IMR-90 (cell line): Measurements from ENCODE around the gene TDRD7. TPM values are rescaled to one million over a fixed set of nuclear protein-coding genes. Genes with fewer than 3 reads are reported as not detected.

Experiments used
- ATAC-seq: fragments of 200-7000 bp; cut with Tn5 transposase; 2 replicates; pipeline ENCODE4 v1.9.1; 2020; ENCODE audit warnings: low read depth, mild to moderate bottlenecking, moderate library complexity
- BruUV-seq: library from RNA; stranded (reverse); fragments of 400-500 nt; replicated peaks from 2 replicates; lab custom pipeline; 2021; lab: Mats Ljungman, UMichigan
- CTCF ChIA-PET: fragments of 300-600 bp; formaldehyde crosslinking; extraction: SDS; loops from one replicate; lab custom pipeline; 2021; ENCODE audit warnings: antibody characterized with exemption; lab: Yijun Ruan, JAX
- POLR2A ChIA-PET: fragments of 300-600 bp; sonication (Branson Sonifier 250); formaldehyde crosslinking; loops from one replicate; lab custom pipeline; 2022; ENCODE audit warnings: antibody characterized with exemption; ENCODE audit not compliant: unreplicated experiment; lab: Charles Lee
- DNase-seq: peaks from one replicate; pipeline ENCODE4 v3.0.0; 2013
- H2AFZ ChIP-seq: replicated peaks from 2 replicates; pipeline ENCODE3; 2013; ENCODE audit warnings: low read length, mild to moderate bottlenecking; ENCODE audit not compliant: poor library complexity
- H2AK5ac ChIP-seq: 2 replicates; pipeline ENCODE4 v1.6.1; 2013; ENCODE audit warnings: low read depth, low read length, inconsistent platforms
- H2AK9ac ChIP-seq: replicated peaks from 2 replicates; pipeline ENCODE3; 2013; ENCODE audit warnings: mild to moderate bottlenecking, low read depth, low read length, moderate library complexity; ENCODE audit not compliant: poor library complexity
- H2BK120ac ChIP-seq: 2 replicates; pipeline ENCODE4 v1.6.1; 2013; ENCODE audit warnings: low read depth, low read length, inconsistent platforms
- H2BK15ac ChIP-seq: 3 replicates; pipeline ENCODE4 v1.6.1; 2013; ENCODE audit warnings: low read depth, low read length, inconsistent platforms
- H2BK20ac ChIP-seq: 2 replicates; pipeline ENCODE4 v1.6.1; 2013; ENCODE audit warnings: low read depth, mild to moderate bottlenecking, inconsistent platforms, low read length, moderate library complexity
- H2BK5ac ChIP-seq: 2 replicates; pipeline ENCODE4 v1.6.1; 2013; ENCODE audit warnings: mild to moderate bottlenecking, low read depth, low read length, inconsistent platforms; ENCODE audit not compliant: poor library complexity, severe bottlenecking
- H3K14ac ChIP-seq: replicated peaks from 2 replicates; pipeline ENCODE4 v1.6.1; 2013; ENCODE audit warnings: low read depth, low read length, inconsistent platforms
- H3K18ac ChIP-seq: 2 replicates; pipeline ENCODE4 v1.6.1; 2013; ENCODE audit warnings: low read depth, low read length, control low read depth
- H3K23ac ChIP-seq: 2 replicates; pipeline ENCODE4 v1.6.1; 2013; ENCODE audit warnings: low read depth, low read length, inconsistent platforms
- H3K27ac ChIP-seq: 2 replicates; pipeline ENCODE4 v1.5.1; 2013; ENCODE audit warnings: mild to moderate bottlenecking, control low read depth, low read length; ENCODE audit not compliant: insufficient read depth
- H3K27me3 ChIP-seq: 2 replicates; pipeline ENCODE4 v1.6.1; 2013; ENCODE audit warnings: low read length; ENCODE audit not compliant: control insufficient read depth, insufficient read depth
- H3K36me3 ChIP-seq: 2 replicates; pipeline ENCODE4 v1.6.1; 2013; ENCODE audit warnings: low read length, mixed read lengths; ENCODE audit not compliant: control insufficient read depth, insufficient read depth
- H3K4ac ChIP-seq: 2 replicates; pipeline ENCODE4 v1.6.1; 2013; ENCODE audit warnings: low read depth, low read length, inconsistent platforms
- H3K4me1 ChIP-seq: 2 replicates; pipeline ENCODE4 v1.6.1; 2013; ENCODE audit warnings: low read length, mixed read lengths; ENCODE audit not compliant: control insufficient read depth, insufficient read depth
- H3K4me2 ChIP-seq: 2 replicates; pipeline ENCODE4 v1.6.1; 2013; ENCODE audit warnings: low read depth, mild to moderate bottlenecking, control low read depth, low read length, moderate library complexity
- H3K4me3 ChIP-seq: 2 replicates; pipeline ENCODE4 v1.5.1; 2013; ENCODE audit warnings: low read depth, mild to moderate bottlenecking, control low read depth, low read length, moderate library complexity; ENCODE audit not compliant: insufficient read depth
- H3K56ac ChIP-seq: 2 replicates; pipeline ENCODE4 v1.6.1; 2013; ENCODE audit warnings: low read length, inconsistent platforms; ENCODE audit not compliant: insufficient read depth; ENCODE audit errors: extremely low read depth
- H3K79me1 ChIP-seq, 2 experiments: 2 replicates each; pipeline ENCODE4 v1.6.1; 2013; ENCODE audit warnings: low read length in 2 of 2, inconsistent platforms in 1 of 2, low read depth in 1 of 2
- H3K9ac ChIP-seq: 2 replicates; pipeline ENCODE4 v1.6.1; 2013; ENCODE audit warnings: low read depth, low read length, control low read depth
- H3K9me1 ChIP-seq: 2 replicates; pipeline ENCODE4 v1.6.1; 2013; ENCODE audit warnings: low read length, inconsistent platforms; ENCODE audit not compliant: insufficient read depth
- H3K9me3 ChIP-seq: 2 replicates; pipeline ENCODE4 v1.6.1; 2013; ENCODE audit warnings: low read length; ENCODE audit not compliant: control insufficient read depth, insufficient read depth
- H4K20me1 ChIP-seq: 2 replicates; pipeline ENCODE4 v1.6.1; 2013; ENCODE audit warnings: low read length, inconsistent platforms; ENCODE audit not compliant: insufficient read depth
- H4K5ac ChIP-seq: 2 replicates; pipeline ENCODE4 v1.6.1; 2013; ENCODE audit warnings: mild to moderate bottlenecking, low read depth, low read length, control low read depth
- H4K8ac ChIP-seq, 2 experiments: 2 replicates each; pipeline ENCODE4 v1.6.1; 2013; ENCODE audit warnings: low read depth in 2 of 2, low read length in 2 of 2, control low read depth in 1 of 2, inconsistent platforms in 1 of 2
- H4K91ac ChIP-seq: 2 replicates; pipeline ENCODE4 v1.6.1; 2013; ENCODE audit warnings: low read depth, low read length, inconsistent platforms; ENCODE audit not compliant: insufficient read depth
- CEBPB ChIP-seq: IDR thresholded peaks from 2 replicates; pipeline ENCODE4 v1.6.1; 2012; ENCODE audit warnings: low read depth, low read length, improper control_type of control experiment
- MAZ ChIP-seq: IDR thresholded peaks from 2 replicates; pipeline ENCODE4 v1.6.1; 2012; ENCODE audit warnings: low read depth, mild to moderate bottlenecking, low read length, improper control_type of control experiment, moderate library complexity, borderline replicate concordance
- RCOR1 ChIP-seq: IDR thresholded peaks from 2 replicates; pipeline ENCODE4 v1.6.1; 2012; ENCODE audit warnings: mild to moderate bottlenecking, low read length, improper control_type of control experiment; ENCODE audit not compliant: insufficient replicate concordance
- RFX5 ChIP-seq: IDR thresholded peaks from 2 replicates; pipeline ENCODE4 v1.8.0; 2012; ENCODE audit warnings: low read depth, mild to moderate bottlenecking, low read length, moderate library complexity
- WGBS, 2 experiments: methylation state at CpG; one replicate each; pipeline versions ENCODE4 v1.1.5 to v1.1.7; 2013; ENCODE audit warnings: missing lambda C conversion rate in 2 of 2; ENCODE audit not compliant: insufficient read length in 1 of 2; ENCODE audit errors: extremely low coverage in 2 of 2; 5-methylcytosine and 5-hydroxymethylcytosine counted together
- dilution Hi-C: fragments of 300-500 bp; cut with HindIII; formaldehyde crosslinking; loops from one replicate; pipeline ENCODE4 v1.14.3; 2018; ENCODE audit warnings: low sequenced_read_pairs; ENCODE audit not compliant: unreplicated experiment
- in situ Hi-C: fragments of 300-500 bp; cut with MboI; formaldehyde crosslinking; loops from 3 replicates; pipeline ENCODE4 v1.14.3; 2019; ENCODE audit warnings: low sequenced_read_pairs, inconsistent platforms, mixed read lengths
- intact Hi-C: fragments of 100-400 bp; cut with micrococcal nuclease; formaldehyde crosslinking; loops from 2 replicates; pipeline ENCODE4 v1.10.0; 2022
- polyA plus RNA-seq, 3 experiments: library from polyadenylated mRNA; depleted of rRNA; stranded (reverse); fragments of >200 nt; gene quantifications; 2 replicates each; pipeline ENCODE4 v1.2.3, GENCODE V29; 2012; ENCODE audit warnings: low replicate concordance in 1 of 3
- total RNA-seq: library from RNA; depleted of rRNA; stranded (reverse); fragments of >200 nt; gene quantifications from 2 replicates; pipeline ENCODE4 v1.2.3, GENCODE V29; 2012
- TF ChIP-seq, protein P1 (sequence below): fragments of 150-350 bp; IDR thresholded peaks from 2 replicates; pipeline ENCODE4 v1.6.1; 2016; ENCODE audit warnings: low read depth, mild to moderate bottlenecking, low read length, moderate library complexity, borderline replicate concordance
- TF ChIP-seq, protein P2 (sequence below): conservative IDR thresholded peaks from 2 replicates; pipeline ENCODE4 v1.5.1; 2012; ENCODE audit warnings: mild to moderate bottlenecking, low read depth, low read length, improper control_type of control experiment

Gene TDRD7
- total and polyA plus RNA-seq, 2 of the 4 experiments (the other 2 are of a cell fraction): 4.4 to 9.7 TPM

DNA sequence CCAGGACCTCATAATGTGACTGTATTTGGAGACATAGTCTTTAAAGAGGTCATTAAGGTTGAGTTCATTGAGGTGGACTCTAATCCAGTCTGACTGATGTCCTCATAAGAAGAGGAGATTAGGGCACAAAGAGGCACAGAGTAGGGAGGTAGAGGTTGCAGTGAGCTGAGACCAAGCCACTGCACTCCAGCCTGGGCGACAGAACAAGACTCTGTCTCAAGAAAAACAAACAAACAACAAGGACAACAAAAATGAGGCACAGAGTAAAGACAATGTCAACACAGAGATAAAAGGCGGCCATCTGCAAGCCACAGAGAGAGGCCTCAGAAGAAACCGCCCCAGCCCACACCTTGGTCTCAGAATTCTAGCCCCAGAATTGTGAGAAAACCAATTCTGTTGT lies 17.0 kb upstream of the TDRD7 start:
- no peak overlapping the region for H3K4ac ChIP-seq
- H3K36me3 ChIP-seq: no peaks in the 10 kb centered on the region
- ATAC-seq: no peak
- H2AK9ac ChIP-seq: no peak overlapping the region
- H3K9me3 ChIP-seq: no peaks in the 10 kb centered on the region
- no peak overlapping the region for H3K4me2 ChIP-seq
- no peaks in the 10 kb centered on the region for H3K79me1 ChIP-seq
- no peaks in the 10 kb centered on the region for H3K4me1 ChIP-seq
- 57% methylated on average over 1 of the region's 3 CpGs; no CpG with 5 or more reads in 1 of the 2 experiments for WGBS, 2 experiments
- ChIA-PET POLR2A (no interaction called here), CTCF (no interaction called here)
- no TSS peak for BruUV-seq
- no peak overlapping the region for H3K27ac ChIP-seq
- no peak overlapping the region for H2BK15ac ChIP-seq
- no peak overlapping the region for H4K5ac ChIP-seq
- no peaks in the 10 kb centered on the region; the same call in 1 of the 2 replicates for H3K9me1 ChIP-seq
- H3K23ac ChIP-seq: no peak overlapping the region
- H3K14ac ChIP-seq: no peak overlapping the region
- H4K20me1 ChIP-seq: no peaks in the 10 kb centered on the region; the same call in none of the 2 replicates
- H2AFZ ChIP-seq: no peak overlapping the region
- H3K4me3 ChIP-seq: no peak overlapping the region
- no peak overlapping the region for H4K8ac ChIP-seq
- H3K18ac ChIP-seq: no peak overlapping the region
- peaks cover 15% of the 10 kb centered on the region for H3K27me3 ChIP-seq
- no peak for DNase-seq
- no peak overlapping the region for H2BK5ac ChIP-seq
- no peak overlapping the region for H4K91ac ChIP-seq
- in situ Hi-C loops: loop anchor here (5.0 kb wide), 1 partner anchor 538 kb away; no protein-coding TSS in a partner anchor
- no peak overlapping the region for H2BK120ac ChIP-seq
- no peak overlapping the region for H2BK20ac ChIP-seq
- TF ChIP-seq RCOR1 (no peak), RFX5 (no peak), CEBPB (no peak), MAZ (no peak)
- TF ChIP-seq, protein P1, sequence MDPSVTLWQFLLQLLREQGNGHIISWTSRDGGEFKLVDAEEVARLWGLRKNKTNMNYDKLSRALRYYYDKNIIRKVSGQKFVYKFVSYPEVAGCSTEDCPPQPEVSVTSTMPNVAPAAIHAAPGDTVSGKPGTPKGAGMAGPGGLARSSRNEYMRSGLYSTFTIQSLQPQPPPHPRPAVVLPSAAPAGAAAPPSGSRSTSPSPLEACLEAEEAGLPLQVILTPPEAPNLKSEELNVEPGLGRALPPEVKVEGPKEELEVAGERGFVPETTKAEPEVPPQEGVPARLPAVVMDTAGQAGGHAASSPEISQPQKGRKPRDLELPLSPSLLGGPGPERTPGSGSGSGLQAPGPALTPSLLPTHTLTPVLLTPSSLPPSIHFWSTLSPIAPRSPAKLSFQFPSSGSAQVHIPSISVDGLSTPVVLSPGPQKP: no peak
- TF ChIP-seq, protein P2, sequence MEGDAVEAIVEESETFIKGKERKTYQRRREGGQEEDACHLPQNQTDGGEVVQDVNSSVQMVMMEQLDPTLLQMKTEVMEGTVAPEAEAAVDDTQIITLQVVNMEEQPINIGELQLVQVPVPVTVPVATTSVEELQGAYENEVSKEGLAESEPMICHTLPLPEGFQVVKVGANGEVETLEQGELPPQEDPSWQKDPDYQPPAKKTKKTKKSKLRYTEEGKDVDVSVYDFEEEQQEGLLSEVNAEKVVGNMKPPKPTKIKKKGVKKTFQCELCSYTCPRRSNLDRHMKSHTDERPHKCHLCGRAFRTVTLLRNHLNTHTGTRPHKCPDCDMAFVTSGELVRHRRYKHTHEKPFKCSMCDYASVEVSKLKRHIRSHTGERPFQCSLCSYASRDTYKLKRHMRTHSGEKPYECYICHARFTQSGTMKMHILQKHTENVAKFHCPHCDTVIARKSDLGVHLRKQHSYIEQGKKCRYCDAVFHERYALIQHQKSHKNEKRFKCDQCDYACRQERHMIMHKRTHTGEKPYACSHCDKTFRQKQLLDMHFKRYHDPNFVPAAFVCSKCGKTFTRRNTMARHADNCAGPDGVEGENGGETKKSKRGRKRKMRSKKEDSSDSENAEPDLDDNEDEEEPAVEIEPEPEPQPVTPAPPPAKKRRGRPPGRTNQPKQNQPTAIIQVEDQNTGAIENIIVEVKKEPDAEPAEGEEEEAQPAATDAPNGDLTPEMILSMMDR: no peak
- H3K56ac ChIP-seq: no peak overlapping the region
- dilution Hi-C loops: no loop called here
- intact Hi-C loops: no loop called here
- no peak overlapping the region for H3K9ac ChIP-seq
- H2AK5ac ChIP-seq: no peak overlapping the region
